Measurements from ENCODE around the gene TGFBR2. TPM values are rescaled to one million over a fixed set of nuclear protein-coding genes. Genes with fewer than 3 reads are reported as not detected.

TGFBR2 gene
- total and polyA plus RNA-seq, 2 experiments from 2014 or later = 4.7 to 13.0 TPM

GRCh38 chr3:30712991-30713390, 106.6 kb downstream of the TGFBR2 start:
- H3K36me3 ChIP-seq (ENCODE audit: insufficient read depth) = no peaks in the 10 kb centered on the region
- Mint-ChIP-seq H3K36me3 (ENCODE audit: low read depth) (no peaks in the 10 kb centered on the region), H3K27me3 (ENCODE audit: insufficient read depth, low read depth, poor library complexity) (no peaks in the 10 kb centered on the region), H3K4me1 (peaks cover 2% of the 10 kb centered on the region; the same call in 1 of the 3 replicates), H3K27ac (no peak overlapping the region), H3K9me3 (no peaks in the 10 kb centered on the region; the same call in 2 of the 3 replicates), H3K4me3 (no peak overlapping the region)
- no peaks in the 10 kb centered on the region for H4K20me1 ChIP-seq (replicated peaks; ENCODE audit: insufficient read depth)
- H3K79me2 ChIP-seq (replicated peaks; ENCODE audit: insufficient read depth) = no peaks in the 10 kb centered on the region
- H3K27ac ChIP-seq (ENCODE audit: low read depth) = no peak overlapping the region
- H3K27me3 ChIP-seq (ENCODE audit: insufficient read depth) = no peaks in the 10 kb centered on the region
- TF ChIP-seq ETS1 (IDR thresholded peaks at IDR 0.05) = no peak
- no peak for TF ChIP-seq ZNF114 (CRISPR knock-in tag; IDR thresholded peaks at IDR 0.05)
- no peak for TF ChIP-seq POLR2AphosphoS5 (IDR thresholded peaks at IDR 0.05; ENCODE audit: low read depth)
- TF ChIP-seq EZH2phosphoT487 (IDR thresholded peaks at IDR 0.05; ENCODE audit: unreplicated experiment) = no peak
- TF ChIP-seq ZNF331 (CRISPR knock-in tag; IDR thresholded peaks at IDR 0.05; ENCODE audit: low read depth) = no peak
- no peak for TF ChIP-seq JUNB (IDR thresholded peaks at IDR 0.05; ENCODE audit: unreplicated experiment)
- no peak for TF ChIP-seq STAT1 (IDR thresholded peaks at IDR 0.05; ENCODE audit: unreplicated experiment)
- TF ChIP-seq NANOG (IDR thresholded peaks at IDR 0.05; ENCODE audit: borderline replicate concordance) = no peak
- no peak for TF ChIP-seq REST (IDR thresholded peaks at IDR 0.05; ENCODE audit: unreplicated experiment)
- no peak for TF ChIP-seq ZNF462 (CRISPR knock-in tag; IDR thresholded peaks at IDR 0.05)
- no peak for TF ChIP-seq CREB1 (CRISPR knock-in tag; IDR thresholded peaks at IDR 0.05; ENCODE audit: low read depth)
- H3K4me3 ChIP-seq = no peak overlapping the region
- 0 out of 2 replicates have a peak, but pooled peaks cover 3% of the 10 kb centered on the region for H3K9me2 ChIP-seq (ENCODE audit: insufficient read depth)
- DNase-seq (ENCODE audit: low spot score) = no peak
- H3F3A ChIP-seq (replicated peaks; ENCODE audit: low read depth) = no peaks in the 10 kb centered on the region
- H2AFZ ChIP-seq = no peak overlapping the region
- no peak for ATAC-seq
- H3K4me2 ChIP-seq = no peak overlapping the region
- H3K4me1 ChIP-seq (ENCODE audit: insufficient read depth) = no peaks in the 10 kb centered on the region

Measured in GM23338 (cell line).